ENCODE results near the gene STEAP1B. TPM values are rescaled to one million over a fixed set of nuclear protein-coding genes. Genes with fewer than 3 reads are reported as not detected.

STEAP1B gene
- polyA plus RNA-seq, 3 donors: 0.16 TPM; not detected in 2

- Histone ChIP-seq H3K9me3 (replicated peaks in 1 of 2; ENCODE audit: control insufficient read depth in 1 of 2, insufficient read depth in 1 of 2, low read length in 2 of 2) (no peaks in the 10 kb centered on the region), H3K36me3 (replicated peaks in 1 of 2; ENCODE audit: control insufficient read depth in 1 of 2, insufficient read depth in 2 of 2, low read length in 2 of 2) (no peaks in the 10 kb centered on the region), H4K20me1 (ENCODE audit: insufficient read depth, low read length) (no peaks in the 10 kb centered on the region), H3K4me2 (replicated peaks; ENCODE audit: extremely low read depth, low read length, poor library complexity, severe bottlenecking) (no peak overlapping the region), H3K9ac (ENCODE audit: insufficient read depth, low read length, poor library complexity, severe bottlenecking) (no peak overlapping the region), H3K27ac (ENCODE audit: low read depth in 1 of 2, low read length in 2 of 2) (no peak overlapping the region), H3K27me3 (ENCODE audit: control insufficient read depth in 2 of 2, insufficient read depth in 2 of 2, low read length in 2 of 2) (no peaks in the 10 kb centered on the region), H3K4me3 (replicated peaks in 1 of 3; ENCODE audit: low read depth in 2 of 3, low read length in 3 of 3) (no peak overlapping the region), H3K79me2 (ENCODE audit: insufficient read depth, low read length) (no peaks in the 10 kb centered on the region), H3K4me1 (ENCODE audit: control insufficient read depth in 1 of 2, insufficient read depth in 2 of 2, low read length in 2 of 2) (no peaks in the 10 kb centered on the region), H2AFZ (ENCODE audit: insufficient read depth, low read depth, low read length, poor library complexity, severe bottlenecking) (no peak overlapping the region)
- no peaks in the 10 kb centered on the region for H3K36me3 Mint-ChIP-seq
- no peak for DNase-seq
- WGBS (ENCODE audit: insufficient coverage): no CpG with 5 or more reads among the region's 3 CpGs
- no peaks in the 10 kb centered on the region for H3K9me3 Mint-ChIP-seq
- no peak overlapping the region for H3K4me3 Mint-ChIP-seq
- intact Hi-C loops (cut with micrococcal nuclease): no loop called here
- no peak for TF ChIP-seq CTCF (IDR thresholded peaks at IDR 0.05)
- H3K27ac Mint-ChIP-seq: no peak overlapping the region
- peaks cover 0 to 1% (median 0%) of the 10 kb centered on the region in 3 donors for H3K27me3 Mint-ChIP-seq (ENCODE audit: low read depth in 3 of 3)
- no peaks in the 10 kb centered on the region for H3K4me1 Mint-ChIP-seq
Measured at GRCh38 chr7:22373388-22373787, 126.6 kb downstream of the STEAP1B start.

DNA sequence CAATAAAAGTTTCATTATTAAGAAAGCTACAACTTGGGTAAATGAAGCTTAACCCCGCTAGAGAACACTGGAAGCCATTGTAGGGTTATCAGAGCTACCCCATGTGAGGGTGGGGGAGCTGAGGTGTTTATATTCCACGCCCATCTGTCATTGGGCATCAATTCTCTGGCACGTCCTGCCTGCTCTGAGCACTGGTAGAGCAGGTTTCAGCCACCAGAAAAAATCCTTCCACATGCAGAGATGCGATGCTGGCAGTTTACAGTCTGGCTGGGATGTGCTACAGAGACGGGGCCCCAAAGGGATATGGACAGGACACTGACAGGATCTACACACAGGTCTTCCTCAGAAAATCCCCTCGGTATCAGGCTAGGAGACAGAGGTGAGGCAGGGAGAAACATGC lies 127.1 kb downstream of the STEAP1B start:
- Histone ChIP-seq H3K79me2 (ENCODE audit: insufficient read depth, low read length) (no peaks in the 10 kb centered on the region), H2AFZ (ENCODE audit: insufficient read depth, low read depth, low read length, poor library complexity, severe bottlenecking) (no peak overlapping the region), H3K27me3 (ENCODE audit: control insufficient read depth in 2 of 2, insufficient read depth in 2 of 2, low read length in 2 of 2) (no peaks in the 10 kb centered on the region), H4K20me1 (ENCODE audit: insufficient read depth, low read length) (no peaks in the 10 kb centered on the region), H3K27ac (ENCODE audit: low read depth in 1 of 2, low read length in 2 of 2) (no peak overlapping the region), H3K36me3 (replicated peaks in 1 of 2; ENCODE audit: control insufficient read depth in 1 of 2, insufficient read depth in 2 of 2, low read length in 2 of 2) (no peaks in the 10 kb centered on the region), H3K4me3 (replicated peaks in 1 of 3; ENCODE audit: low read depth in 2 of 3, low read length in 3 of 3) (no peak overlapping the region), H3K9ac (ENCODE audit: insufficient read depth, low read length, poor library complexity, severe bottlenecking) (no peak overlapping the region), H3K4me2 (replicated peaks; ENCODE audit: extremely low read depth, low read length, poor library complexity, severe bottlenecking) (no peak overlapping the region), H3K9me3 (replicated peaks in 1 of 2; ENCODE audit: control insufficient read depth in 1 of 2, insufficient read depth in 1 of 2, low read length in 2 of 2) (no peaks in the 10 kb centered on the region), H3K4me1 (ENCODE audit: control insufficient read depth in 1 of 2, insufficient read depth in 2 of 2, low read length in 2 of 2) (no peaks in the 10 kb centered on the region)
- H3K4me1 Mint-ChIP-seq: no peaks in the 10 kb centered on the region
- DNase-seq: no peak
- WGBS (ENCODE audit: insufficient coverage): 89% methylated on average over 3 of the region's 6 CpGs
- intact Hi-C loops (cut with micrococcal nuclease): no loop called here
- TF ChIP-seq CTCF (IDR thresholded peaks at IDR 0.05): no peak
- H3K9me3 Mint-ChIP-seq: no peaks in the 10 kb centered on the region
- no peak overlapping the region for H3K27ac Mint-ChIP-seq
- peaks cover 0 to 1% (median 1%) of the 10 kb centered on the region in 3 donors for H3K27me3 Mint-ChIP-seq (ENCODE audit: low read depth in 3 of 3)
- no peak overlapping the region for H3K4me3 Mint-ChIP-seq
- no peaks in the 10 kb centered on the region for H3K36me3 Mint-ChIP-seq
